Stimulated activated naive CD8-positive, alpha-beta T cell treated with anti-CD3 and anti-CD28 coated beads, Interleukin-15, Interleukin-2, amounts not matched to agents 100 ng/mL and 50 ng/mL, for 24 hours (primary cell): ENCODE measurements around the gene GJB4.
"Not testable (repeated sequence)": the region's sequence is repeated elsewhere in the genome, so short reads cannot be mapped to it uniquely, and the experiment has no call there.

ENCODE experiments used
- H3K27ac Mint-ChIP-seq: one replicate; pipeline ENCODE4 v1.8.0; 2021; ENCODE audit warnings: mild to moderate bottlenecking, mixed read lengths
- H3K27me3 Mint-ChIP-seq: one replicate; pipeline ENCODE4 v1.8.0; 2021; ENCODE audit warnings: mixed read lengths
- H3K36me3 Mint-ChIP-seq: one replicate; pipeline ENCODE4 v1.8.0; 2021; ENCODE audit warnings: low read depth, mixed read lengths
- H3K4me1 Mint-ChIP-seq: one replicate; pipeline ENCODE4 v1.8.0; 2021; ENCODE audit warnings: low read depth, mixed read lengths
- H3K4me3 Mint-ChIP-seq: one replicate; pipeline ENCODE4 v1.8.0; 2021; ENCODE audit warnings: mild to moderate bottlenecking, mixed read lengths
- H3K9me3 Mint-ChIP-seq: one replicate; pipeline ENCODE4 v1.8.0; 2021; ENCODE audit warnings: mixed read lengths

The GJB4 gene

GRCh38 chr1:34761176-34761761, 1.7 kb downstream of the GJB4 start:
- Mint-ChIP-seq H3K4me1 (no peaks in the 10 kb centered on the region), H3K27me3 (no peaks in the 10 kb centered on the region), H3K27ac (no peak overlapping the region), H3K4me3 (no peak overlapping the region), H3K9me3 (no peaks in the 10 kb centered on the region), H3K36me3 (no peaks in the 10 kb centered on the region)

GRCh38 chr1:34761776-34762307, 2.3 kb downstream of the GJB4 start:
- Mint-ChIP-seq H3K27me3 (no peaks in the 10 kb centered on the region), H3K4me1 (no peaks in the 10 kb centered on the region), H3K36me3 (no peaks in the 10 kb centered on the region), H3K4me3 (no peak overlapping the region), H3K27ac (no peak overlapping the region), H3K9me3 (no peaks in the 10 kb centered on the region)

GRCh38 chr1:34762474-34763141, 3.1 kb downstream of the GJB4 start:
- H3K4me1 Mint-ChIP-seq: no peaks in the 10 kb centered on the region

GRCh38 chr1:34763142-34763781, 3.7 kb downstream of the GJB4 start:
- Mint-ChIP-seq H3K36me3 (no peaks in the 10 kb centered on the region), H3K4me1 (no peaks in the 10 kb centered on the region), H3K27me3 (no peaks in the 10 kb centered on the region), H3K9me3 (no peaks in the 10 kb centered on the region), H3K27ac (no peak overlapping the region), H3K4me3 (no peak overlapping the region)

More at GRCh38 chr1:34762474-34763141, 3.1 kb downstream of the GJB4 start:
- H3K4me3 Mint-ChIP-seq: no peak overlapping the region
- no peak overlapping the region for H3K27ac Mint-ChIP-seq
- no peaks in the 10 kb centered on the region for H3K36me3 Mint-ChIP-seq
- no peaks in the 10 kb centered on the region for H3K9me3 Mint-ChIP-seq
- no peaks in the 10 kb centered on the region for H3K27me3 Mint-ChIP-seq

- no peaks in the 10 kb centered on the region for H3K36me3 Mint-ChIP-seq
- no peak overlapping the region for H3K27ac Mint-ChIP-seq
Observed at GRCh38 chr1:34768856-34769255, 9.3 kb downstream of the GJB4 start.

GRCh38 chr1:34770891-34771504, 11.5 kb downstream of the GJB4 start:
- Mint-ChIP-seq H3K27ac (no peak overlapping the region), H3K4me3 (no peak overlapping the region), H3K9me3 (no peaks in the 10 kb centered on the region), H3K4me1 (no peaks in the 10 kb centered on the region), H3K27me3 (peaks cover 4% of the 10 kb centered on the region), H3K36me3 (no peaks in the 10 kb centered on the region)

More at GRCh38 chr1:34768856-34769255, 9.3 kb downstream of the GJB4 start:
- no peaks in the 10 kb centered on the region for H3K4me1 Mint-ChIP-seq
- H3K4me3 Mint-ChIP-seq: no peak overlapping the region
- no peaks in the 10 kb centered on the region for H3K9me3 Mint-ChIP-seq
- H3K27me3 Mint-ChIP-seq: peaks cover 4% of the 10 kb centered on the region

- H3K36me3 Mint-ChIP-seq: no peaks in the 10 kb centered on the region
- no peaks in the 10 kb centered on the region for H3K4me1 Mint-ChIP-seq
- no peak overlapping the region for H3K27ac Mint-ChIP-seq
- peaks cover 4% of the 10 kb centered on the region for H3K27me3 Mint-ChIP-seq
- no peak overlapping the region for H3K4me3 Mint-ChIP-seq
- H3K9me3 Mint-ChIP-seq: no peaks in the 10 kb centered on the region
Observed at GRCh38 chr1:34771573-34772371, 12.2 kb downstream of the GJB4 start.

GRCh38 chr1:34773114-34773513, 13.6 kb downstream of the GJB4 start:
- H3K4me3 Mint-ChIP-seq, H3K27me3 Mint-ChIP-seq, H3K4me1 Mint-ChIP-seq, H3K36me3 Mint-ChIP-seq, H3K27ac Mint-ChIP-seq, H3K9me3 Mint-ChIP-seq: not testable (repeated sequence)

- H3K4me1 Mint-ChIP-seq: no peaks in the 10 kb centered on the region
- H3K9me3 Mint-ChIP-seq: no peaks in the 10 kb centered on the region
- H3K27me3 Mint-ChIP-seq: peaks cover 23% of the 10 kb centered on the region
- no peak overlapping the region for H3K27ac Mint-ChIP-seq
- H3K4me3 Mint-ChIP-seq: no peak overlapping the region
- H3K36me3 Mint-ChIP-seq: no peaks in the 10 kb centered on the region
Observed at GRCh38 chr1:34774957-34775356, 15.4 kb downstream of the GJB4 start.

GRCh38 chr1:34776911-34777310, 17.4 kb downstream of the GJB4 start:
- Mint-ChIP-seq H3K4me1 (no peaks in the 10 kb centered on the region), H3K27ac (no peak overlapping the region), H3K36me3 (no peaks in the 10 kb centered on the region), H3K9me3 (no peaks in the 10 kb centered on the region), H3K4me3 (no peak overlapping the region), H3K27me3 (peaks cover 35% of the 10 kb centered on the region)

- Mint-ChIP-seq H3K4me1 (no peaks in the 10 kb centered on the region), H3K36me3 (no peaks in the 10 kb centered on the region)
Observed at GRCh38 chr1:34777519-34778321, 18.2 kb downstream of the GJB4 start.

GRCh38 chr1:34778381-34778780, 18.8 kb downstream of the GJB4 start:
- Mint-ChIP-seq H3K4me3 (no peak overlapping the region), H3K9me3 (no peaks in the 10 kb centered on the region), H3K36me3 (no peaks in the 10 kb centered on the region), H3K27ac (no peak overlapping the region), H3K4me1 (no peaks in the 10 kb centered on the region), H3K27me3 (peaks cover 39% of the 10 kb centered on the region)

More at GRCh38 chr1:34777519-34778321, 18.2 kb downstream of the GJB4 start:
- Mint-ChIP-seq H3K9me3 (no peaks in the 10 kb centered on the region), H3K27ac (no peak overlapping the region), H3K4me3 (no peak overlapping the region), H3K27me3 (peaks cover 36% of the 10 kb centered on the region)

GRCh38 chr1:34779005-34779404, 19.5 kb downstream of the GJB4 start:
- Mint-ChIP-seq H3K27ac (no peak overlapping the region), H3K9me3 (no peaks in the 10 kb centered on the region), H3K4me3 (no peak overlapping the region), H3K4me1 (no peaks in the 10 kb centered on the region), H3K36me3 (no peaks in the 10 kb centered on the region), H3K27me3 (peaks cover 44% of the 10 kb centered on the region)

- Mint-ChIP-seq H3K27ac (no peak overlapping the region), H3K4me1 (no peaks in the 10 kb centered on the region), H3K36me3 (no peaks in the 10 kb centered on the region), H3K9me3 (no peaks in the 10 kb centered on the region), H3K27me3 (peaks cover 48% of the 10 kb centered on the region), H3K4me3 (no peak overlapping the region)
Observed at GRCh38 chr1:34779526-34779925, 20.0 kb downstream of the GJB4 start.
